Endothelial cell of umbilical vein (primary cell): ENCODE results near the gene CCDC93. TPM values are rescaled to one million over a fixed set of nuclear protein-coding genes. Genes with fewer than 3 reads are reported as not detected.

Experiments
- BruUV-seq: library from RNA; stranded (reverse); fragments of 400-500 nt; replicated peaks from 2 replicates; lab custom pipeline; 2021; lab: Mats Ljungman, UMichigan
- CTCF ChIA-PET: fragments of 300-600, 350-600 bp; sonication (Branson Sonifier 250); formaldehyde crosslinking; loops from one replicate; lab custom pipeline; 2021; ENCODE audit warnings: antibody characterized with exemption, inconsistent platforms; lab: Charles Lee
- POLR2A ChIA-PET: fragments of 300-600, 350-600 bp; sonication (Branson Sonifier 250); formaldehyde crosslinking; loops from one replicate; lab custom pipeline; 2021; ENCODE audit warnings: antibody characterized with exemption, inconsistent platforms; lab: Charles Lee
- DNase-seq: peaks from one replicate; pipeline ENCODE4 v3.0.0-alpha.2; 2011; ENCODE audit warnings: low read depth, low spot score
- FAIRE-seq: peaks from 2 replicates; lab custom pipeline; 2011; peaks lifted over from hg19 to GRCh38; lab: Jason Lieb, UNC
- H2AFZ ChIP-seq: 2 replicates; pipeline ENCODE4 v1.6.0; 2012; ENCODE audit warnings: low read depth, low read length, control low read depth, inconsistent platforms
- H3K27ac ChIP-seq: 2 replicates; pipeline ENCODE4 v1.5.1; 2011; ENCODE audit warnings: low read depth, mild to moderate bottlenecking, control low read depth, low read length, moderate library complexity; ENCODE audit not compliant: insufficient read depth
- H3K27me3 ChIP-seq, 2 experiments: 2 replicates each; pipeline versions ENCODE4 v1.6.0 to v1.6.1; 2011; ENCODE audit warnings: low read length in 2 of 2, mixed read lengths in 1 of 2; ENCODE audit not compliant: control insufficient read depth in 2 of 2, insufficient read depth in 2 of 2
- H3K36me3 ChIP-seq, 2 experiments: 2 replicates in 1 of 2; 3 replicates in 1 of 2; pipeline ENCODE4 v1.5.1; 2011; ENCODE audit warnings: low read length in 2 of 2, mild to moderate bottlenecking in 1 of 2, moderate library complexity in 1 of 2; ENCODE audit not compliant: control insufficient read depth in 2 of 2, insufficient read depth in 2 of 2; ENCODE audit errors: extremely low read depth in 1 of 2
- H3K4me1 ChIP-seq: 3 replicates; pipeline ENCODE4 v1.5.1; 2011; ENCODE audit warnings: mild to moderate bottlenecking, low read length; ENCODE audit not compliant: control insufficient read depth, insufficient read depth; ENCODE audit errors: extremely low read depth
- H3K4me2 ChIP-seq: 2 replicates; pipeline ENCODE4 v1.6.1; 2011; ENCODE audit warnings: low read length, control low read depth, mixed read lengths; ENCODE audit not compliant: insufficient read depth
- H3K4me3 ChIP-seq, 3 experiments: fragments of 200-600 bp in 1 of 3; sonication (generic), shearing (Covaris generic) in 1 of 3; replicated peaks in 1 of 3; 2 replicates each; pipeline ENCODE4 v1.5.1; 2011 to 2016; ENCODE audit warnings: control low read depth in 3 of 3, low read length in 3 of 3, mild to moderate bottlenecking in 2 of 3, inconsistent platforms in 1 of 3, low read depth in 1 of 3, moderate library complexity in 1 of 3; ENCODE audit not compliant: insufficient read depth in 1 of 3
- H3K79me2 ChIP-seq: 2 replicates; pipeline ENCODE4 v1.6.0; 2012; ENCODE audit warnings: low read length, inconsistent platforms; ENCODE audit not compliant: control insufficient read depth, insufficient read depth
- H3K9ac ChIP-seq: replicated peaks from 2 replicates; pipeline ENCODE3; 2011; ENCODE audit warnings: low read length, control low read depth; ENCODE audit not compliant: insufficient read depth; ENCODE audit errors: extremely low read depth
- H3K9me1 ChIP-seq: replicated peaks from 3 replicates; pipeline ENCODE4 v1.6.0; 2011; ENCODE audit warnings: mild to moderate bottlenecking, low read length; ENCODE audit not compliant: control insufficient read depth, insufficient read depth; ENCODE audit errors: extremely low read depth
- H3K9me3 ChIP-seq: replicated peaks from 2 replicates; pipeline ENCODE4 v1.5.1; 2012; ENCODE audit warnings: low read length, inconsistent platforms; ENCODE audit not compliant: control insufficient read depth, insufficient read depth
- H4K20me1 ChIP-seq: replicated peaks from 2 replicates; pipeline ENCODE3; 2011; ENCODE audit warnings: mild to moderate bottlenecking, low read length; ENCODE audit not compliant: control insufficient read depth, insufficient read depth; ENCODE audit errors: extremely low read depth
- EZH2 ChIP-seq: IDR thresholded peaks from 2 replicates; pipeline ENCODE4 v1.6.1; 2012; ENCODE audit warnings: borderline replicate concordance, low read depth, mild to moderate bottlenecking, moderate library complexity, low read length, inconsistent platforms; ENCODE audit not compliant: severe bottlenecking
- FOS ChIP-seq: IDR thresholded peaks from 2 replicates; pipeline ENCODE4 v1.6.1; 2011; ENCODE audit warnings: mild to moderate bottlenecking, low read length, moderate library complexity, borderline replicate concordance; ENCODE audit not compliant: insufficient read depth
- GATA2 ChIP-seq: IDR thresholded peaks from 2 replicates; pipeline ENCODE4 v1.7.0; 2011; ENCODE audit warnings: low read depth, mild to moderate bottlenecking, moderate library complexity, mixed read lengths, low read length; ENCODE audit not compliant: insufficient read length, insufficient read depth
- JUN ChIP-seq: IDR thresholded peaks from 2 replicates; pipeline ENCODE4 v1.6.1; 2011; ENCODE audit warnings: borderline replicate concordance, low read depth; ENCODE audit not compliant: insufficient read length, insufficient read depth
- POLR2A ChIP-seq: IDR thresholded peaks from 2 replicates; pipeline ENCODE4 v1.6.1; 2012; ENCODE audit warnings: low read depth, mild to moderate bottlenecking, control low read depth, low read length
- POLR2AphosphoS5 ChIP-seq: IDR thresholded peaks from 2 replicates; pipeline ENCODE4 v1.6.1; 2012; ENCODE audit warnings: low read depth, mild to moderate bottlenecking, control low read depth, low read length, moderate library complexity; ENCODE audit not compliant: insufficient read depth
- dilution Hi-C: fragments of 300-500 bp; cut with MboI; formaldehyde crosslinking; loops from one replicate; pipeline ENCODE4 v1.15.0; 2019; ENCODE audit warnings: low sequenced_read_pairs; ENCODE audit not compliant: extremely low pct_ligation_motif_present
- intact Hi-C: fragments of 100-400 bp; cut with micrococcal nuclease; formaldehyde crosslinking; loops from one replicate; pipeline ENCODE4 v1.10.0; 2022
- polyA plus RNA-seq, 4 experiments: library from polyadenylated mRNA; depleted of rRNA in 3 of 4; stranded (reverse) in 3 of 4; unstranded in 1 of 4; fragments of >200 nt; gene quantifications; 2 replicates each; pipeline versions ENCODE4 v1.2.1 to v1.2.3, GENCODE V29; 2011 to 2012; ENCODE audit warnings: missing spikeins in 1 of 4
- total RNA-seq: library from RNA; stranded (reverse); gene quantifications from 2 replicates; pipeline ENCODE4 v1.2.3, GENCODE V29; 2021
- TF ChIP-seq, protein P1 (sequence below): IDR thresholded peaks from 2 replicates; pipeline ENCODE4 v1.6.1; 2011; ENCODE audit not compliant: insufficient read depth, insufficient read length
- TF ChIP-seq, protein P2 (sequence below), 2 donors: IDR thresholded peaks; 1 replicate in 1 of 2; 2 replicates in 1 of 2; pipeline ENCODE4 v1.5.1; 2011; ENCODE audit warnings: low read length in 2 of 2, mild to moderate bottlenecking in 2 of 2, moderate library complexity in 2 of 2, control low read depth in 1 of 2, inconsistent platforms in 1 of 2, low read depth in 1 of 2; ENCODE audit not compliant: insufficient read depth in 1 of 2; ENCODE audit errors: extremely low read depth in 1 of 2

Gene CCDC93
- total and polyA plus RNA-seq, 2 donors (not counting 3 experiments of a cell fraction or from before 2014, with no cell fraction given) = 13.8 to 35.1 TPM

DNA sequence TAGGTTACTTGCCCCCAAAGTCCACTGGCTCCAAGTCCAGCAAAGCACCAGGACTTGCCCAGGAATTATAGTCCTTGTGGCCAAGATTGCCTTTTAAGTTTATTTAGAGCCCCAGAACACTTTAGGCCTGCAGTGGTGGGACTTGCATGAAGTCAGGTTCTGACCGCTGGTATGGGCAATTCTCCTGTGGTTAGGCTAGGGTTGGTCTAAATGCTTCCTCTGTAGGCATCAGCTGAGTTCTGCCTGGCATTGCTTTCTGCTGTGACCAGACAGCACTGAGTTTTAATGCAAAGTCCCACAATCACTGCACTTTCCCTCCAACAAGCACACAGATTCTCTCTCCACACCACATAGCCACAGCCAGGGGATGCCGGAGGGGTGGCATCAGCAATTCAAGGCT lies 134.9 kb downstream of the CCDC93 start:
- no TSS peak for BruUV-seq
- H3K79me2 ChIP-seq = no peaks in the 10 kb centered on the region
- H3K9me3 ChIP-seq = no peaks in the 10 kb centered on the region
- POLR2A ChIA-PET = no interaction called here
- peaks cover 0 to 2% of the 10 kb centered on the region in 2 experiments for H3K27me3 ChIP-seq
- dilution Hi-C loops (no loop called here), intact Hi-C loops (no loop called here)
- DNase-seq = no peak
- H2AFZ ChIP-seq = no peak overlapping the region
- no peak overlapping the region for H3K27ac ChIP-seq
- H3K9ac ChIP-seq = no peak overlapping the region
- no peaks in the 10 kb centered on the region for H3K9me1 ChIP-seq
- H3K4me2 ChIP-seq = no peak overlapping the region
- H3K4me1 ChIP-seq = no peaks in the 10 kb centered on the region
- CTCF ChIA-PET = no interaction called here
- FAIRE-seq = no peak
- no peaks in the 10 kb centered on the region for H4K20me1 ChIP-seq
- TF ChIP-seq, protein P1, sequence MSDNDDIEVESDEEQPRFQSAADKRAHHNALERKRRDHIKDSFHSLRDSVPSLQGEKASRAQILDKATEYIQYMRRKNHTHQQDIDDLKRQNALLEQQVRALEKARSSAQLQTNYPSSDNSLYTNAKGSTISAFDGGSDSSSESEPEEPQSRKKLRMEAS = no peak
- no peak for TF ChIP-seq POLR2AphosphoS5
- no peak overlapping the region for H3K4me3 ChIP-seq
- H3K36me3 ChIP-seq = no peaks in the 10 kb centered on the region

- ChIA-PET POLR2A (no interaction called here), CTCF (no interaction called here)
- peaks cover 0 to 2% of the 10 kb centered on the region in 2 experiments for H3K27me3 ChIP-seq
- no peak for DNase-seq
- H3K9me1 ChIP-seq = no peaks in the 10 kb centered on the region
- no TSS peak for BruUV-seq
- H3K36me3 ChIP-seq = no peaks in the 10 kb centered on the region
- intact Hi-C loops = no loop called here
- no peak overlapping the region for H3K9ac ChIP-seq
- H3K79me2 ChIP-seq = no peaks in the 10 kb centered on the region
- no peaks in the 10 kb centered on the region for H3K9me3 ChIP-seq
- no peak overlapping the region for H3K27ac ChIP-seq
- TF ChIP-seq JUN (no peak), POLR2AphosphoS5 (no peak), EZH2 (no peak), GATA2 (no peak), FOS (no peak), POLR2A (no peak)
- TF ChIP-seq, protein P1 = no peak
- TF ChIP-seq, protein P2, sequence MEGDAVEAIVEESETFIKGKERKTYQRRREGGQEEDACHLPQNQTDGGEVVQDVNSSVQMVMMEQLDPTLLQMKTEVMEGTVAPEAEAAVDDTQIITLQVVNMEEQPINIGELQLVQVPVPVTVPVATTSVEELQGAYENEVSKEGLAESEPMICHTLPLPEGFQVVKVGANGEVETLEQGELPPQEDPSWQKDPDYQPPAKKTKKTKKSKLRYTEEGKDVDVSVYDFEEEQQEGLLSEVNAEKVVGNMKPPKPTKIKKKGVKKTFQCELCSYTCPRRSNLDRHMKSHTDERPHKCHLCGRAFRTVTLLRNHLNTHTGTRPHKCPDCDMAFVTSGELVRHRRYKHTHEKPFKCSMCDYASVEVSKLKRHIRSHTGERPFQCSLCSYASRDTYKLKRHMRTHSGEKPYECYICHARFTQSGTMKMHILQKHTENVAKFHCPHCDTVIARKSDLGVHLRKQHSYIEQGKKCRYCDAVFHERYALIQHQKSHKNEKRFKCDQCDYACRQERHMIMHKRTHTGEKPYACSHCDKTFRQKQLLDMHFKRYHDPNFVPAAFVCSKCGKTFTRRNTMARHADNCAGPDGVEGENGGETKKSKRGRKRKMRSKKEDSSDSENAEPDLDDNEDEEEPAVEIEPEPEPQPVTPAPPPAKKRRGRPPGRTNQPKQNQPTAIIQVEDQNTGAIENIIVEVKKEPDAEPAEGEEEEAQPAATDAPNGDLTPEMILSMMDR (IDR thresholded peaks at IDR 0.05; ENCODE audit: extremely low read depth in 1 of 2, insufficient read depth in 1 of 2, low read depth in 1 of 2, low read length in 2 of 2) = no peak
- FAIRE-seq = no peak
- H4K20me1 ChIP-seq = no peaks in the 10 kb centered on the region
- H3K4me2 ChIP-seq = no peak overlapping the region
- no peaks in the 10 kb centered on the region for H3K4me1 ChIP-seq
- dilution Hi-C loops = no loop called here
- no peak overlapping the region for H2AFZ ChIP-seq
- H3K4me3 ChIP-seq = no peak overlapping the region
Measured at GRCh38 chr2:117875786-117876185, 138.1 kb downstream of the CCDC93 start.
